ENCODE results near the gene TMIE. TPM values are rescaled to one million over a fixed set of nuclear protein-coding genes. Genes with fewer than 3 reads are reported as not detected.

TMIE gene
- 0.07 to 0.29 TPM (median 0.11 TPM) in 5 replicates for total RNA-seq (2022; extraction: Qiagen RNA extraction)

GRCh38 chr3:46701181-46701939 lies at the start of gene TMIE:
Gene TMIE (plus strand): TSS chr3:46701392. CDS start chr3:46701488, 96 bp downstream.

GRCh38 chr3:46693038-46693891 lies 7.9 kb upstream of the TMIE start, which contains the start of gene ALS2CL:
Gene ALS2CL (minus strand): TSS chr3:46693679. CDS start chr3:46689440, 4,239 bp downstream.

GRCh38 chr3:46717447-46718231 lies 16.4 kb downstream of the TMIE start, which contains the start of gene PRSS50:
Gene PRSS50 (minus strand): TSS chr3:46717869. CDS start chr3:46717824, 45 bp downstream.

Other genes starting within 250 kb of the TMIE start
- not detected in 5 replicates for gene LTF, start 236.5 kb upstream of the TMIE start, total RNA-seq (2022; extraction: Qiagen RNA extraction)
- not detected in 5 replicates for gene RTP3, start 203.4 kb upstream of the TMIE start, total RNA-seq (2022; extraction: Qiagen RNA extraction)
- gene LRRC2, start 135.1 kb upstream of the TMIE start, total RNA-seq (2022; extraction: Qiagen RNA extraction): not detected in 5 replicates
- gene FAM240A, start 88.9 kb upstream of the TMIE start, total RNA-seq (2022; extraction: Qiagen RNA extraction): not detected in 5 replicates
- gene ALS2CL, start 7.7 kb upstream of the TMIE start, total RNA-seq (2022; extraction: Qiagen RNA extraction): 4.0 to 10.0 TPM (median 7.3 TPM) in 5 replicates
- gene PRSS50, start 16.5 kb downstream of the TMIE start, total RNA-seq (2022; extraction: Qiagen RNA extraction): not detected in 5 replicates
- gene MYL3, start 162.1 kb downstream of the TMIE start, total RNA-seq (2022; extraction: Qiagen RNA extraction): 0.15 to 0.16 TPM in 2 of 5 replicates, not detected in the others
- 1.0 to 2.3 TPM (median 1.4 TPM) in 5 replicates for gene PTH1R, start 176.3 kb downstream of the TMIE start, total RNA-seq (2022; extraction: Qiagen RNA extraction)

Data from A549 treated with dexamethasone at 1 μM for 4 hours (cell line).